IPS-NIHi11 (cell line): ENCODE data around the gene GCNA.
"Not testable (repeated sequence)": the region's sequence is repeated elsewhere in the genome, so short reads cannot be mapped to it uniquely, and the experiment has no call there.

Source experiments
- DNase-seq: peaks from one replicate; pipeline ENCODE4 v3.0.0; 2012; ENCODE audit warnings: mixed read lengths, low spot score

GCNA gene

DNA sequence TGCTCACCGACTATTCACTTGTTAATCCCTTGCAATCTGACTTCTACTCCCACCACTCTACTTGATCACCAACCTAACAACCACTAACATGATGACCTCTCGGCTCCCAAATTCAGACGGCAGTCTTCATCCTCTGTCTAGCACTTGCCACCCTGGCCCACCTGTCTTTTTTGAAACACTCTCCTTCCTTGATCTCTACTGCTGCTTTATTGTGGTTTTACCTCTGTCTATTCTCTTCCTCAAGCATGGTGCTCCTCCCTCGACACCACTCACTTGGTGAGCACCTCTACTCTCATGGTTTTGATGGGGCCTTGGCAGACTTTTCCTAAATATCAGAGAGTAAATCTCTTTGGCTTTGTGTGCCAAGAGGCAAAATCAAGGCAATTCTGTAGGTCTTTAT lies 61.8 kb downstream of the GCNA start:
- DNase-seq: no peak

- DNase-seq: not testable (repeated sequence)
Observed at GRCh38 chrX:71644406-71644805, 66.2 kb downstream of the GCNA start.

- no peak for DNase-seq
Observed at GRCh38 chrX:71650333-71650969, 72.2 kb downstream of the GCNA start.

DNA sequence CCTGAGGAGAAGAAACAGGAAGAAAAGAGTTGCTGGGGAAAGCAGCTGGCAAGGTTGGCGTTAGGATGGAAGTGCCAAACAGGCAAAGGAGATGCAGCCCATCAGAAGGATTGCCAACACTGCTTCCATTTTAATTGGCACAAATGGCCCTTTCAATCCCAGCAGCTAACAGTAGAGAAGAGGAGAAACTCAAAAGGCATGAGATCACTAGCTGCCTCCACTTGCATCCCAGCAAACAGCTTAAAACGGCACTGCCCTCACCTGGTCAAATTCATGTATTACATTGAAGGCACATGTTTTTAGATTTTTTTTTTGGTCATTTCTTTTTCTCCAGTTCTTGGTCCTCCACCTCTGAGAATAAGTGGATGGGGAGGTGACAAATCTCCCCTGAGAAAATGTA lies 74.2 kb downstream of the GCNA start:
- DNase-seq: peak; percentile 50

- DNase-seq: no peak
Observed at GRCh38 chrX:71653344-71653743, 75.1 kb downstream of the GCNA start.

GRCh38 chrX:71657267-71657666 lies 79.0 kb downstream of the GCNA start:
- DNase-seq: no peak

GRCh38 chrX:71659342-71659741 lies 81.1 kb downstream of the GCNA start:
- DNase-seq: no peak

- no peak for DNase-seq
Observed at GRCh38 chrX:71659959-71660358, 81.7 kb downstream of the GCNA start.

- DNase-seq: no peak
Observed at GRCh38 chrX:71660562-71661416, 82.6 kb downstream of the GCNA start.

GRCh38 chrX:71661919-71662318 lies 83.7 kb downstream of the GCNA start:
- DNase-seq: no peak

GRCh38 chrX:71662654-71663053 lies 84.4 kb downstream of the GCNA start:
- DNase-seq: not testable (repeated sequence)
